HCT116 (cell line): ENCODE data around the gene TMTC3. TPM values are rescaled to one million over a fixed set of nuclear protein-coding genes. Genes with fewer than 3 reads are reported as not detected.

Experiments used
- ATAC-seq: fragments of 200-7000 bp; cut with Tn5 transposase; 2 replicates; pipeline ENCODE4 v1.9.1; 2020; ENCODE audit warnings: mild to moderate bottlenecking, moderate library complexity
- BruUV-seq: library from RNA; stranded (reverse); fragments of 400-500 nt; replicated peaks from 2 replicates; lab custom pipeline; 2021; lab: Mats Ljungman, UMichigan
- CTCF ChIA-PET: fragments of 300-600 bp; sonication (Branson Sonifier 250); formaldehyde crosslinking; loops from one replicate; lab custom pipeline; 2021; ENCODE audit warnings: antibody characterized with exemption; lab: Charles Lee
- POLR2A ChIA-PET: fragments of 300-600, 350-600 bp; sonication (Branson Sonifier 250); formaldehyde crosslinking; loops from one replicate; lab custom pipeline; 2021; ENCODE audit warnings: antibody characterized with exemption; lab: Charles Lee
- RAD21 ChIA-PET, 2 experiments: fragments of 300-600 bp; sonication (Branson Sonifier 250); formaldehyde crosslinking; loops; one replicate each; lab custom pipeline; 2023; ENCODE audit warnings: low total read pairs in 2 of 2; ENCODE audit not compliant: uncharacterized antibody in 2 of 2, unreplicated experiment in 2 of 2, low non-redundant PET in 1 of 2; lab: Charles Lee
- DNase-seq: peaks from one replicate; pipeline ENCODE4 v3.0.0-alpha.2; 2010; ENCODE audit warnings: low read depth, low spot score
- H2AFZ ChIP-seq: fragments of 200-600 bp; shearing (Covaris generic), sonication (generic); 2 replicates; pipeline ENCODE4 v1.6.1; 2017; ENCODE audit warnings: low read depth, mixed run types, mixed read lengths, antibody characterized with exemption, low read length; ENCODE audit not compliant: poor library complexity, severe bottlenecking
- H3K27ac ChIP-seq: 2 replicates; pipeline ENCODE4 v1.5.1; 2012; ENCODE audit warnings: low read depth, low read length
- H3K27me3 ChIP-seq: fragments of 200-600 bp; sonication (generic); 2 replicates; pipeline ENCODE4 v1.6.1; 2016; ENCODE audit warnings: mixed run types, low read length, mixed read lengths; ENCODE audit not compliant: insufficient read depth
- H3K36me3 ChIP-seq, 2 experiments: fragments of 200-500 bp in 1 of 2; fragments of 200-600 bp in 1 of 2; sonication (Bioruptor generic) in 1 of 2; sonication (generic) in 1 of 2; 2 replicates each; pipeline versions ENCODE4 v1.5.1 to v1.6.1; 2014 to 2016; ENCODE audit warnings: low read length in 2 of 2, inconsistent platforms in 1 of 2, mixed read lengths in 1 of 2, mixed run types in 1 of 2; ENCODE audit not compliant: insufficient read depth in 2 of 2, control insufficient read depth in 1 of 2
- H3K4me1 ChIP-seq, 2 experiments: fragments of 200-600 bp in 1 of 2; sonication (generic) in 1 of 2; 2 replicates each; pipeline versions ENCODE4 v1.5.1 to v1.6.1; 2012 to 2017; ENCODE audit warnings: low read length in 2 of 2, inconsistent platforms in 1 of 2, mild to moderate bottlenecking in 1 of 2, mixed read lengths in 1 of 2, mixed run types in 1 of 2, moderate library complexity in 1 of 2; ENCODE audit not compliant: insufficient read depth in 2 of 2, control insufficient read depth in 1 of 2
- H3K4me2 ChIP-seq: fragments of 200-600 bp; sonication (generic); 2 replicates; pipeline ENCODE4 v1.6.1; 2017; ENCODE audit warnings: mixed run types, low read length, mixed read lengths
- H3K4me3 ChIP-seq, 2 experiments: fragments of 200-600 bp in 1 of 2; sonication (generic) in 1 of 2; replicated peaks in 1 of 2; 2 replicates each; pipeline ENCODE4 v1.5.1; 2011 to 2016; ENCODE audit warnings: low read length in 2 of 2, control low read depth in 1 of 2, low read depth in 1 of 2, mild to moderate bottlenecking in 1 of 2, mixed read lengths in 1 of 2, mixed run types in 1 of 2
- H3K79me2 ChIP-seq: fragments of 200-600 bp; sonication (generic); 2 replicates; pipeline ENCODE4 v1.6.1; 2017; ENCODE audit warnings: mild to moderate bottlenecking, mixed run types, low read length, moderate library complexity, mixed read lengths; ENCODE audit not compliant: insufficient read depth
- H3K9ac ChIP-seq: fragments of 200-600 bp; sonication (generic); 2 replicates; pipeline ENCODE4 v1.6.1; 2016; ENCODE audit warnings: low read length, mixed read lengths
- H3K9me2 ChIP-seq: fragments of 200-600 bp; sonication (generic), shearing (Covaris generic); 2 replicates; pipeline ENCODE4 v1.6.1; 2017; ENCODE audit warnings: mixed run types, mild to moderate bottlenecking, moderate library complexity; ENCODE audit not compliant: insufficient read depth
- H3K9me3 ChIP-seq, 2 experiments: fragments of 200-500 bp in 1 of 2; fragments of 200-600 bp in 1 of 2; sonication (Bioruptor generic) in 1 of 2; sonication (generic) in 1 of 2; 2 replicates each; pipeline ENCODE4 v1.6.1; 2014 to 2017; ENCODE audit warnings: low read length in 2 of 2, mixed read lengths in 2 of 2, inconsistent platforms in 1 of 2, low read depth in 1 of 2, mild to moderate bottlenecking in 1 of 2, mixed run types in 1 of 2, moderate library complexity in 1 of 2; ENCODE audit not compliant: control insufficient read depth in 1 of 2, insufficient read depth in 1 of 2
- H4K20me1 ChIP-seq: fragments of 200-600 bp; sonication (generic), shearing (Covaris generic); 2 replicates; pipeline ENCODE4 v1.6.1; 2017; ENCODE audit warnings: mixed run types, mild to moderate bottlenecking, moderate library complexity; ENCODE audit not compliant: insufficient read depth
- CBX3 ChIP-seq: IDR thresholded peaks from 2 replicates; pipeline ENCODE4 v1.6.1; 2012; ENCODE audit warnings: low read depth
- CEBPB ChIP-seq: IDR thresholded peaks from 2 replicates; pipeline ENCODE4 v1.6.1; 2012; ENCODE audit warnings: low read depth
- EGR1 ChIP-seq: IDR thresholded peaks from 2 replicates; pipeline ENCODE4 v1.6.1; 2012; ENCODE audit warnings: low read depth
- FOSL1 ChIP-seq: IDR thresholded peaks from 2 replicates; pipeline ENCODE4 v1.6.1; 2012; ENCODE audit warnings: low read depth
- POLR2AphosphoS5 ChIP-seq: IDR thresholded peaks from 2 replicates; pipeline ENCODE4 v1.6.1; 2011; ENCODE audit warnings: mild to moderate bottlenecking, low read depth, low read length, moderate library complexity
- SIN3A ChIP-seq: IDR thresholded peaks from 2 replicates; pipeline ENCODE4 v1.6.1; 2012; ENCODE audit warnings: low read depth
- SP1 ChIP-seq: IDR thresholded peaks from 2 replicates; pipeline ENCODE4 v1.6.1; 2012; ENCODE audit warnings: low read depth
- ZFX ChIP-seq: fragments of 450-650 bp; IDR thresholded peaks from 2 replicates; pipeline ENCODE4 v1.6.1; 2017
- ZNF274 ChIP-seq: fragments of 200-500 bp; sonication (Bioruptor generic); IDR thresholded peaks from 2 replicates; pipeline ENCODE4 v1.6.1; 2014; ENCODE audit warnings: mild to moderate bottlenecking, low read depth, low read length, inconsistent platforms
- intact Hi-C: fragments of 100-400 bp; cut with micrococcal nuclease; formaldehyde crosslinking; loops from 2 replicates; pipeline ENCODE4 v1.10.0; 2022
- total RNA-seq: library from RNA; stranded (reverse); gene quantifications from one replicate; pipeline ENCODE4 v1.2.1, GENCODE V29; 2021; ENCODE audit not compliant: unreplicated experiment
- TF ChIP-seq, protein P1 (sequence below): IDR thresholded peaks from 2 replicates; pipeline ENCODE4 v1.6.1; 2012
- TF ChIP-seq, protein P2 (sequence below): IDR thresholded peaks from 2 replicates; pipeline ENCODE4 v1.6.1; 2011; ENCODE audit warnings: mild to moderate bottlenecking, low read length, moderate library complexity; ENCODE audit not compliant: insufficient replicate concordance; ENCODE audit errors: extremely low read depth
- TF ChIP-seq, protein P3 (sequence below): IDR thresholded peaks from 2 replicates; pipeline ENCODE4 v1.6.1; 2012; ENCODE audit warnings: low read depth

TMTC3 gene
- total RNA-seq, 1 experiment from 2014 or later = 22.5 TPM

DNA sequence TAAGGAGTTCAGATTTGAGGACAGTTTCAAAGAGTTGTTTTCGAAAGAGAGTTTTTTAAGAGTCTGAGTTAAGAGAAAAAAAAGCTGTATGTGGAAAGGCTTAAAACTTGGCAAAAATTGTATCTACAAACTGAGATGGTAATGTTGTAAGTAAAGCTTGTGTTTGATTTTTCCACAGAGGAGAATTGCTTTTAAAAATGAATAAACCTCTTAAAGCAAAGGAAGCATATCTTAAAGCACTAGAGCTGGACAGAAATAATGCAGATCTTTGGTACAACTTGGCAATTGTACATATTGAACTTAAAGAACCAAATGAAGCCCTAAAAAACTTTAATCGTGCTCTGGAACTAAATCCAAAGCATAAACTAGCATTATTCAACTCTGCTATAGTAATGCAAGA is 50.3 kb downstream of the TMTC3 start:
- H3K27me3 ChIP-seq = no peaks in the 10 kb centered on the region
- H3K9me3 ChIP-seq = no peaks in the 10 kb centered on the region
- H3K36me3 ChIP-seq = peaks cover 3 to 6% of the 10 kb centered on the region in 2 experiments; a peak in 1 of 4 replicates
- ChIA-PET RAD21 (no interaction called here), POLR2A (interaction anchor here (0.8 kb wide), 1 partner anchor 222 kb away, joined by 4 read pairs; no protein-coding TSS in a partner anchor), CTCF (no interaction called here)
- BruUV-seq = no TSS peak
- no peaks in the 10 kb centered on the region; the same call in 1 of the 2 replicates for H4K20me1 ChIP-seq
- H2AFZ ChIP-seq = no peak overlapping the region
- H3K9me2 ChIP-seq = no peaks in the 10 kb centered on the region
- no peak for DNase-seq
- no peak overlapping the region for H3K9ac ChIP-seq
- H3K27ac ChIP-seq = no peak overlapping the region
- TF ChIP-seq POLR2AphosphoS5 (no peak), SP1 (no peak), CEBPB (no peak), ZNF274 (no peak), CBX3 (no peak), FOSL1 (no peak), SIN3A (no peak), ZFX (no peak), EGR1 (no peak)
- TF ChIP-seq, protein P1, sequence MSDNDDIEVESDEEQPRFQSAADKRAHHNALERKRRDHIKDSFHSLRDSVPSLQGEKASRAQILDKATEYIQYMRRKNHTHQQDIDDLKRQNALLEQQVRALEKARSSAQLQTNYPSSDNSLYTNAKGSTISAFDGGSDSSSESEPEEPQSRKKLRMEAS = no peak
- TF ChIP-seq, protein P2, sequence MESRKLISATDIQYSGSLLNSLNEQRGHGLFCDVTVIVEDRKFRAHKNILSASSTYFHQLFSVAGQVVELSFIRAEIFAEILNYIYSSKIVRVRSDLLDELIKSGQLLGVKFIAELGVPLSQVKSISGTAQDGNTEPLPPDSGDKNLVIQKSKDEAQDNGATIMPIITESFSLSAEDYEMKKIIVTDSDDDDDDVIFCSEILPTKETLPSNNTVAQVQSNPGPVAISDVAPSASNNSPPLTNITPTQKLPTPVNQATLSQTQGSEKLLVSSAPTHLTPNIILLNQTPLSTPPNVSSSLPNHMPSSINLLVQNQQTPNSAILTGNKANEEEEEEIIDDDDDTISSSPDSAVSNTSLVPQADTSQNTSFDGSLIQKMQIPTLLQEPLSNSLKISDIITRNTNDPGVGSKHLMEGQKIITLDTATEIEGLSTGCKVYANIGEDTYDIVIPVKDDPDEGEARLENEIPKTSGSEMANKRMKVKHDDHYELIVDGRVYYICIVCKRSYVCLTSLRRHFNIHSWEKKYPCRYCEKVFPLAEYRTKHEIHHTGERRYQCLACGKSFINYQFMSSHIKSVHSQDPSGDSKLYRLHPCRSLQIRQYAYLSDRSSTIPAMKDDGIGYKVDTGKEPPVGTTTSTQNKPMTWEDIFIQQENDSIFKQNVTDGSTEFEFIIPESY = no peak
- TF ChIP-seq, protein P3, sequence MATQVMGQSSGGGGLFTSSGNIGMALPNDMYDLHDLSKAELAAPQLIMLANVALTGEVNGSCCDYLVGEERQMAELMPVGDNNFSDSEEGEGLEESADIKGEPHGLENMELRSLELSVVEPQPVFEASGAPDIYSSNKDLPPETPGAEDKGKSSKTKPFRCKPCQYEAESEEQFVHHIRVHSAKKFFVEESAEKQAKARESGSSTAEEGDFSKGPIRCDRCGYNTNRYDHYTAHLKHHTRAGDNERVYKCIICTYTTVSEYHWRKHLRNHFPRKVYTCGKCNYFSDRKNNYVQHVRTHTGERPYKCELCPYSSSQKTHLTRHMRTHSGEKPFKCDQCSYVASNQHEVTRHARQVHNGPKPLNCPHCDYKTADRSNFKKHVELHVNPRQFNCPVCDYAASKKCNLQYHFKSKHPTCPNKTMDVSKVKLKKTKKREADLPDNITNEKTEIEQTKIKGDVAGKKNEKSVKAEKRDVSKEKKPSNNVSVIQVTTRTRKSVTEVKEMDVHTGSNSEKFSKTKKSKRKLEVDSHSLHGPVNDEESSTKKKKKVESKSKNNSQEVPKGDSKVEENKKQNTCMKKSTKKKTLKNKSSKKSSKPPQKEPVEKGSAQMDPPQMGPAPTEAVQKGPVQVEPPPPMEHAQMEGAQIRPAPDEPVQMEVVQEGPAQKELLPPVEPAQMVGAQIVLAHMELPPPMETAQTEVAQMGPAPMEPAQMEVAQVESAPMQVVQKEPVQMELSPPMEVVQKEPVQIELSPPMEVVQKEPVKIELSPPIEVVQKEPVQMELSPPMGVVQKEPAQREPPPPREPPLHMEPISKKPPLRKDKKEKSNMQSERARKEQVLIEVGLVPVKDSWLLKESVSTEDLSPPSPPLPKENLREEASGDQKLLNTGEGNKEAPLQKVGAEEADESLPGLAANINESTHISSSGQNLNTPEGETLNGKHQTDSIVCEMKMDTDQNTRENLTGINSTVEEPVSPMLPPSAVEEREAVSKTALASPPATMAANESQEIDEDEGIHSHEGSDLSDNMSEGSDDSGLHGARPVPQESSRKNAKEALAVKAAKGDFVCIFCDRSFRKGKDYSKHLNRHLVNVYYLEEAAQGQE = no peak
- intact Hi-C loops = no loop called here
- H3K79me2 ChIP-seq = no peaks in the 10 kb centered on the region
- ATAC-seq = no peak
- H3K4me1 ChIP-seq = no peaks in the 10 kb centered on the region
- no peak overlapping the region for H3K4me3 ChIP-seq
- no peak overlapping the region for H3K4me2 ChIP-seq
